Transverse colon (tissue), 4 donors: Measurements from ENCODE around the gene ASB1. TPM values are rescaled to one million over a fixed set of nuclear protein-coding genes. Genes with fewer than 3 reads are reported as not detected.

ENCODE experiments used
- DNase-seq: peaks from one replicate; pipeline ENCODE4 v3.0.0-alpha.2; 2019
- H3K27ac ChIP-seq, 4 donors: fragments of 200-600 bp; sonication (generic); 2 replicates each; pipeline ENCODE4 v1.5.1; 2016 to 2018; ENCODE audit warnings: inconsistent platforms in 4 of 4
- H3K27me3 ChIP-seq: fragments of 200-600 bp; sonication (generic); 2 replicates; pipeline ENCODE4 v1.5.1; 2017; ENCODE audit warnings: inconsistent platforms
- H3K36me3 ChIP-seq, 4 donors: fragments of 200-600 bp; sonication (generic); 2 replicates each; pipeline ENCODE4 v1.5.1; 2017 to 2019; ENCODE audit warnings: inconsistent platforms in 4 of 4
- H3K4me1 ChIP-seq, 4 donors: fragments of 200-600 bp; sonication (generic); 2 replicates each; pipeline ENCODE4 v1.5.1; 2017 to 2020; ENCODE audit warnings: inconsistent platforms in 4 of 4
- H3K4me3 ChIP-seq, 4 donors: fragments of 200-600 bp; sonication (generic); 1 replicate in 1 of 4; 2 replicates in 3 of 4; pipeline versions ENCODE4 v1.5.1 to v1.6.1; 2017 to 2019; ENCODE audit warnings: inconsistent platforms in 4 of 4
- H3K9me3 ChIP-seq, 2 donors: fragments of 200-600 bp; sonication (generic); 2 replicates each; pipeline ENCODE4 v1.5.1; 2017 to 2019; ENCODE audit warnings: inconsistent platforms in 2 of 2
- CTCF ChIP-seq, 5 experiments: fragments of 200-600 bp in 3 of 5; fragments of 450-650 bp in 2 of 5; sonication (generic) in 3 of 5; IDR thresholded peaks; 1 replicate in 2 of 5; 2 replicates in 3 of 5; pipeline ENCODE4 v1.5.1; 2016 to 2017; ENCODE audit warnings: antibody characterized with exemption in 5 of 5, inconsistent platforms in 3 of 5, mild to moderate bottlenecking in 2 of 5, moderate library complexity in 1 of 5
- EP300 ChIP-seq: sonication (generic); formaldehyde crosslinking; IDR thresholded peaks from one replicate; pipeline ENCODE4 v1.6.1; 2017; ENCODE audit warnings: antibody characterized with exemption, low read depth
- POLR2A ChIP-seq: fragments of 450-650 bp; IDR thresholded peaks from one replicate; pipeline ENCODE4 v1.6.1; 2016; ENCODE audit warnings: antibody characterized with exemption, mild to moderate bottlenecking, moderate library complexity
- POLR2AphosphoS5 ChIP-seq, 3 donors: sonication (generic); formaldehyde crosslinking; IDR thresholded peaks; one replicate each; pipeline ENCODE4 v1.6.1; 2016; ENCODE audit warnings: antibody characterized with exemption in 3 of 3
- WGBS, 2 donors: methylation state at CpG; one replicate each; pipeline ENCODE4 v1.1.5; 2018; ENCODE audit warnings: low coverage in 1 of 2; 5-methylcytosine and 5-hydroxymethylcytosine counted together
- in situ Hi-C, 4 donors: fragments of 200-750 bp; cut with MboI; loops; one replicate each; pipeline versions ENCODE4 v1.15.0 to v1.15.1; 2017; ENCODE audit warnings: low sequenced_read_pairs in 3 of 4, low pct_ligation_motif_present in 1 of 4, low pct_unique_long_range_greater_than_20kb in 1 of 4
- intact Hi-C: fragments of 100-400 bp; cut with DNase I; formaldehyde crosslinking; loops from one replicate; pipeline ENCODE4 v1.15.1; 2023; ENCODE audit warnings: low total_unique reads
- total RNA-seq, 4 donors: library from RNA; depleted of rRNA; stranded (reverse); fragments of >200 nt; gene quantifications; one replicate each; pipeline ENCODE4 v1.1.0, GENCODE V29; 2016

ASB1 gene
- total RNA-seq, 4 donors from 2014 or later, result 9.4 to 48.3 (median 17.2) TPM

- intact Hi-C loops, result no loop called here
- Histone ChIP-seq H3K27ac (no peak overlapping the region), H3K27me3 (no peaks in the 10 kb centered on the region), H3K4me3 (no peak overlapping the region), H3K4me1 (peaks cover 0 to 17% (median 3%) of the 10 kb centered on the region in 4 donors), H3K9me3 (no peaks in the 10 kb centered on the region), H3K36me3 (peaks cover 0 to 3% (median 0%) of the 10 kb centered on the region in 4 donors)
- TF ChIP-seq EP300 (no peak), POLR2A (no peak), POLR2AphosphoS5 (IDR thresholded peaks at IDR 0.05) (no peak), CTCF (IDR thresholded peaks at IDR 0.05) (no peak)
- in situ Hi-C loops, result loop anchor here in 1 of 4 donors (10.0 kb wide), 1 partner anchor 71 kb away; no protein-coding TSS in a partner anchor
- 85 to 88% methylated on average over 7 of the region's 7 CpGs for WGBS, 2 donors
- DNase-seq, result no peak
These were observed 42.9 kb upstream of the ASB1 start for GRCh38 chr2:238383743-238384380.

- 44% methylated on average over 4 of the region's 4 CpGs for WGBS, 2 donors
- Histone ChIP-seq H3K4me3 (no peak overlapping the region), H3K4me1 (peaks cover 0 to 4% (median 0%) of the 10 kb centered on the region in 4 donors), H3K27ac (no peak overlapping the region), H3K27me3 (no peaks in the 10 kb centered on the region), H3K36me3 (peaks cover 0 to 3% (median 0%) of the 10 kb centered on the region in 4 donors), H3K9me3 (no peaks in the 10 kb centered on the region)
- no peak for DNase-seq
- TF ChIP-seq EP300 (no peak), CTCF (IDR thresholded peaks at IDR 0.05) (no peak), POLR2AphosphoS5 (IDR thresholded peaks at IDR 0.05) (no peak), POLR2A (no peak)
- intact Hi-C loops (no loop called here), in situ Hi-C loops (loop anchor here in 1 of 4 donors (10.0 kb wide), 1 partner anchor 67 kb away; no protein-coding TSS in a partner anchor)
These were observed 39.4 kb upstream of the ASB1 start for GRCh38 chr2:238387332-238387731.

- Histone ChIP-seq H3K27me3 (no peaks in the 10 kb centered on the region), H3K36me3 (no peaks in the 10 kb centered on the region), H3K4me3 (no peak overlapping the region), H3K9me3 (no peaks in the 10 kb centered on the region), H3K4me1 (peaks cover 0 to 4% (median 2%) of the 10 kb centered on the region in 4 donors), H3K27ac (no peak overlapping the region)
- DNase-seq, result no peak
- WGBS, 2 donors, result 73 to 95% methylated on average over 4 to 8 of the region's 8 CpGs
- TF ChIP-seq POLR2A, result no peak
- TF ChIP-seq EP300, result no peak
- no peak for TF ChIP-seq POLR2AphosphoS5 (IDR thresholded peaks at IDR 0.05)
- no peak for TF ChIP-seq CTCF (IDR thresholded peaks at IDR 0.05)
- in situ Hi-C loops (loop anchor here in 1 of 4 donors (10.0 kb wide), 1 partner anchor 66 kb away; no protein-coding TSS in a partner anchor), intact Hi-C loops (no loop called here)
These were observed 37.9 kb upstream of the ASB1 start for GRCh38 chr2:238388794-238389193.

- DNase-seq, result no peak
- no peak for TF ChIP-seq POLR2AphosphoS5 (IDR thresholded peaks at IDR 0.05)
- TF ChIP-seq POLR2A, result no peak
- TF ChIP-seq EP300, result no peak
- no peak for TF ChIP-seq CTCF (IDR thresholded peaks at IDR 0.05)
- Histone ChIP-seq H3K4me1 (peaks cover 0 to 4% (median 2%) of the 10 kb centered on the region in 4 donors), H3K9me3 (no peaks in the 10 kb centered on the region), H3K27ac (no peak overlapping the region), H3K4me3 (no peak overlapping the region), H3K27me3 (no peaks in the 10 kb centered on the region), H3K36me3 (no peaks in the 10 kb centered on the region)
- 54 to 61% methylated on average over 7 to 10 of the region's 10 CpGs for WGBS, 2 donors
- intact Hi-C loops, result no loop called here
- in situ Hi-C loops, result loop anchor here in 1 of 4 donors (10.0 kb wide), 1 partner anchor 65 kb away; no protein-coding TSS in a partner anchor
These were observed 36.6 kb upstream of the ASB1 start for GRCh38 chr2:238389988-238390589.
